PC-9 (cell line): ENCODE measurements around the gene SOX21. TPM values are rescaled to one million over a fixed set of nuclear protein-coding genes. Genes with fewer than 3 reads are reported as not detected.

ENCODE experiments used
- BruUV-seq: library from RNA; stranded (reverse); fragments of 400-500 nt; replicated peaks from 2 replicates; lab custom pipeline; 2021; lab: Mats Ljungman, UMichigan
- CTCF ChIA-PET: fragments of 300-600 bp; sonication (Branson Sonifier 250); formaldehyde crosslinking; loops from one replicate; lab custom pipeline; 2022; ENCODE audit warnings: antibody characterized with exemption; lab: Charles Lee
- POLR2A ChIA-PET: fragments of 300-600 bp; sonication (Branson Sonifier 250); formaldehyde crosslinking; loops from one replicate; lab custom pipeline; 2022; ENCODE audit warnings: antibody characterized with exemption; ENCODE audit not compliant: unreplicated experiment; lab: Charles Lee
- DNase-seq, 2 experiments: peaks; one replicate each; pipeline versions ENCODE4 v3.0.0 to v3.0.0-alpha.2; 2015 to 2022; ENCODE audit warnings: mixed read lengths in 1 of 2
- H2AFZ ChIP-seq: fragments of 200-600 bp; sonication (generic); 2 replicates; pipeline ENCODE4 v1.8.1; 2017; ENCODE audit warnings: antibody characterized with exemption
- H3F3A ChIP-seq: fragments of 200-600 bp; sonication (generic); 2 replicates; pipeline ENCODE4 v1.8.1; 2017; ENCODE audit warnings: antibody characterized with exemption, mild to moderate bottlenecking, low read depth; ENCODE audit not compliant: insufficient read depth
- H3K27ac ChIP-seq: fragments of 200-600 bp; sonication (generic); 2 replicates; pipeline ENCODE4 v1.6.1; 2016; ENCODE audit warnings: mixed run types
- H3K27me3 ChIP-seq: fragments of 200-600 bp; sonication (generic); 2 replicates; pipeline ENCODE4 v1.6.1; 2016; ENCODE audit warnings: low read depth, mixed run types; ENCODE audit not compliant: insufficient read depth
- H3K36me3 ChIP-seq: fragments of 200-600 bp; sonication (generic); 2 replicates; pipeline ENCODE4 v1.6.1; 2016; ENCODE audit warnings: low read depth, mixed run types
- H3K4me1 ChIP-seq: fragments of 200-600 bp; sonication (generic); replicated peaks from 2 replicates; pipeline ENCODE4 v1.6.1; 2016; ENCODE audit warnings: mixed run types; ENCODE audit not compliant: insufficient read depth
- H3K4me2 ChIP-seq: fragments of 200-600 bp; sonication (generic); 2 replicates; pipeline ENCODE4 v1.6.1; 2017; ENCODE audit warnings: mixed run types
- H3K4me3 ChIP-seq: fragments of 200-600 bp; sonication (generic); 2 replicates; pipeline ENCODE4 v1.6.1; 2016; ENCODE audit warnings: mixed run types
- H3K79me2 ChIP-seq: fragments of 200-600 bp; sonication (generic); 2 replicates; pipeline ENCODE4 v1.6.1; 2017; ENCODE audit warnings: low read depth, mixed run types
- H3K9me2 ChIP-seq: fragments of 200-600 bp; sonication (generic); 2 replicates; pipeline ENCODE4 v1.8.1; 2017; ENCODE audit warnings: mild to moderate bottlenecking; ENCODE audit not compliant: insufficient read depth
- H3K9me3 ChIP-seq: fragments of 200-600 bp; sonication (generic); 2 replicates; pipeline ENCODE4 v1.8.1; 2016; ENCODE audit warnings: low read depth; ENCODE audit not compliant: insufficient read depth
- H4K20me1 ChIP-seq: fragments of 200-600 bp; sonication (generic); 2 replicates; pipeline ENCODE4 v1.8.1; 2017; ENCODE audit not compliant: insufficient read depth
- EZH2 ChIP-seq: fragments of 200-600 bp; sonication (generic); IDR thresholded peaks from 2 replicates; pipeline ENCODE4 v1.8.0; 2017; ENCODE audit warnings: antibody characterized with exemption, low read depth
- intact Hi-C: fragments of 100-400 bp; cut with micrococcal nuclease; formaldehyde crosslinking; loops from one replicate; pipeline ENCODE4 v1.10.0; 2022; ENCODE audit not compliant: unreplicated experiment
- total RNA-seq: library from RNA; stranded (reverse); gene quantifications from 2 replicates; pipeline ENCODE4 v1.2.3, GENCODE V29; 2021
- TF ChIP-seq, protein P1 (sequence below): fragments of 200-600 bp; sonication (generic); conservative IDR thresholded peaks from 2 replicates; pipeline ENCODE4 v1.6.1; 2017; ENCODE audit warnings: mixed run types, antibody characterized with exemption, mild to moderate bottlenecking, moderate library complexity

Gene SOX21
- total RNA-seq, 1 experiment from 2014 or later = not detected

DNA sequence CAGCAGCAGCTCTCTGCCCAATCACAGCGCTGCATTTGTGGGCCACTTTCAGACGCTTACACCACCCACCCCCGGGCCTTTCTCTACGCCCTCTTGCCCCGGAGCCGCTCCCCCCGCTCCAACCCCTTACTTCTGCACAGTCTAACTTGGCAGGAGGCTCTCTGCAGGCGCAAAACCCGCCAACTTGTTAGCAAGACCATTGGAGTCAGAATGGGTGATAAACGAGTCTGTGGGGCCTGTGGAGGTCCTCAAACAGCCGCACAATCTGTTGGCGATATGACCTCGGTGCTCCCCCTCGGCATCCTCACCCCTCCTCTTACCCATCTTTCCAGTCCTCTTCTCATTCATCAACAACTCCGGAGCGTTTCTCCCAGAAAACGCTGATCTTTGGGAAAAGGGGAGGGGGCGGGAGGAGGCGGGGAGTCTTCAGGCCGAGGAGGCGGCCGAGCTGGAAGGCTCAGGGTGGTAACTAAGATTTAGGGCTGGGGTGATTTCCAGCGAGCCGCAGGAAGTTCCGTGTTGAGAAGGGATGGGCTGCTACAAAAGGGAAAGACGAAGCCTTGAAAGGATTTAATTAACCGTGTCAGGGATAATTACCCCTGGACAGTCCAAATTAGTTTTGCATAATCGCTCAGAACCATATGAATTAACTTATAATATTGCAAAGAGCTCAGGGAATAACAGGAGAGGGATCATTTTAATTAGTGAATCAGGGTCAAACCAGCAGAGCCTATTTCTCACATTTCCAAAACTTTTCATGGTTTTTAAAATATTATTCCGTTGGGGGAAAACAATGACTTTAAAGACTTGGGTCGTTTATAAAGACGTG, 4.1 kb downstream of the SOX21 start:
- no peak overlapping the region for H3K27ac ChIP-seq
- no peak for DNase-seq
- TF ChIP-seq EZH2 = no peak
- TF ChIP-seq, protein P1, sequence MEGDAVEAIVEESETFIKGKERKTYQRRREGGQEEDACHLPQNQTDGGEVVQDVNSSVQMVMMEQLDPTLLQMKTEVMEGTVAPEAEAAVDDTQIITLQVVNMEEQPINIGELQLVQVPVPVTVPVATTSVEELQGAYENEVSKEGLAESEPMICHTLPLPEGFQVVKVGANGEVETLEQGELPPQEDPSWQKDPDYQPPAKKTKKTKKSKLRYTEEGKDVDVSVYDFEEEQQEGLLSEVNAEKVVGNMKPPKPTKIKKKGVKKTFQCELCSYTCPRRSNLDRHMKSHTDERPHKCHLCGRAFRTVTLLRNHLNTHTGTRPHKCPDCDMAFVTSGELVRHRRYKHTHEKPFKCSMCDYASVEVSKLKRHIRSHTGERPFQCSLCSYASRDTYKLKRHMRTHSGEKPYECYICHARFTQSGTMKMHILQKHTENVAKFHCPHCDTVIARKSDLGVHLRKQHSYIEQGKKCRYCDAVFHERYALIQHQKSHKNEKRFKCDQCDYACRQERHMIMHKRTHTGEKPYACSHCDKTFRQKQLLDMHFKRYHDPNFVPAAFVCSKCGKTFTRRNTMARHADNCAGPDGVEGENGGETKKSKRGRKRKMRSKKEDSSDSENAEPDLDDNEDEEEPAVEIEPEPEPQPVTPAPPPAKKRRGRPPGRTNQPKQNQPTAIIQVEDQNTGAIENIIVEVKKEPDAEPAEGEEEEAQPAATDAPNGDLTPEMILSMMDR = no peak
- intact Hi-C loops = no loop called here
- ChIA-PET POLR2A (no interaction called here), CTCF (no interaction called here)
- no peaks in the 10 kb centered on the region for H3K79me2 ChIP-seq
- no peak overlapping the region for H3K4me3 ChIP-seq
- H3F3A ChIP-seq = no peaks in the 10 kb centered on the region
- no peak overlapping the region for H2AFZ ChIP-seq
- no peaks in the 10 kb centered on the region for H3K4me1 ChIP-seq
- H4K20me1 ChIP-seq = no peaks in the 10 kb centered on the region
- H3K9me3 ChIP-seq = no peaks in the 10 kb centered on the region
- H3K27me3 ChIP-seq = peaks cover 57% of the 10 kb centered on the region
- no peaks in the 10 kb centered on the region for H3K36me3 ChIP-seq
- BruUV-seq = no TSS peak
- H3K9me2 ChIP-seq = no peaks in the 10 kb centered on the region
- no peak overlapping the region for H3K4me2 ChIP-seq

- H3K4me3 ChIP-seq = no peak overlapping the region
- H3K27me3 ChIP-seq = peaks cover 63% of the 10 kb centered on the region
- no peak overlapping the region for H3K27ac ChIP-seq
- no peak overlapping the region for H2AFZ ChIP-seq
- BruUV-seq = no TSS peak
- H3K79me2 ChIP-seq = no peaks in the 10 kb centered on the region
- H3K4me1 ChIP-seq = no peaks in the 10 kb centered on the region
- H3K36me3 ChIP-seq = no peaks in the 10 kb centered on the region
- no peaks in the 10 kb centered on the region for H3F3A ChIP-seq
- no peaks in the 10 kb centered on the region for H4K20me1 ChIP-seq
- H3K9me3 ChIP-seq = no peaks in the 10 kb centered on the region
- TF ChIP-seq EZH2 = no peak
- TF ChIP-seq, protein P1 = no peak
- intact Hi-C loops = no loop called here
- no peak for DNase-seq
- CTCF ChIA-PET = no interaction called here
- POLR2A ChIA-PET = no interaction called here
- H3K9me2 ChIP-seq = no peaks in the 10 kb centered on the region
- H3K4me2 ChIP-seq = no peak overlapping the region
Measured at GRCh38 chr13:94707400-94708021, 4.8 kb downstream of the SOX21 start.

- no TSS peak for BruUV-seq
- intact Hi-C loops = no loop called here
- Histone ChIP-seq H3F3A (no peaks in the 10 kb centered on the region), H3K9me3 (no peaks in the 10 kb centered on the region), H3K79me2 (no peaks in the 10 kb centered on the region), H2AFZ (no peak overlapping the region), H4K20me1 (no peaks in the 10 kb centered on the region), H3K4me3 (no peak overlapping the region), H3K4me1 (no peaks in the 10 kb centered on the region), H3K4me2 (no peak overlapping the region), H3K27ac (no peak overlapping the region), H3K36me3 (no peaks in the 10 kb centered on the region), H3K9me2 (no peaks in the 10 kb centered on the region), H3K27me3 (peaks cover 69% of the 10 kb centered on the region)
- POLR2A ChIA-PET = no interaction called here
- DNase-seq = no peak
- TF ChIP-seq, protein P1 = no peak
- no peak for TF ChIP-seq EZH2
- CTCF ChIA-PET = no interaction called here
Measured at GRCh38 chr13:94706843-94707399, 5.4 kb downstream of the SOX21 start.
